GM12801 (cell line): ENCODE measurements around the gene DNAH6.

ENCODE experiments used
- CTCF ChIP-seq: IDR thresholded peaks from one replicate; pipeline ENCODE4 v1.5.1; 2011; ENCODE audit warnings: control low read depth; ENCODE audit not compliant: insufficient read length; ENCODE audit errors: extremely low read depth

DNAH6 gene

DNA sequence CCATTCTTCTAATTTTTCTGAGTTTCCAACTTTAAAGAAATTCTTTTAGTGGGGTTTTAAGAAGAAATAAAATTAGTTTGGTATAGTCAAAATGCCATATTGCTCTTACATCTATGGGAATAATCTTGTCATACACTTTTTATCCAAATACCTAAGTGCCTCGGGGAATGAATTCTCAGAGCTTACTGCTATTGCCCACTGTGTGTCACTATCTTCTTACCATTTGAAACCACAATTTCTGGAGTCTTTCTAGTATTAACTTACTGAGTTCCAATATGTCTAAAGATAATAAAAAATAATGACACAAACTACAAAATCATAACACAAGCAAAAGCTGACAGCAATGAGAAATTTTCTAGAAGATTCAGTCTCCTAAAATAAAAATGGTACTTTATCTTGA lies 23.7 kb upstream of the DNAH6 start:
- no peak for TF ChIP-seq CTCF

- no peak for TF ChIP-seq CTCF
Measured at GRCh38 chr2:84493514-84493913, 22.8 kb upstream of the DNAH6 start.

DNA sequence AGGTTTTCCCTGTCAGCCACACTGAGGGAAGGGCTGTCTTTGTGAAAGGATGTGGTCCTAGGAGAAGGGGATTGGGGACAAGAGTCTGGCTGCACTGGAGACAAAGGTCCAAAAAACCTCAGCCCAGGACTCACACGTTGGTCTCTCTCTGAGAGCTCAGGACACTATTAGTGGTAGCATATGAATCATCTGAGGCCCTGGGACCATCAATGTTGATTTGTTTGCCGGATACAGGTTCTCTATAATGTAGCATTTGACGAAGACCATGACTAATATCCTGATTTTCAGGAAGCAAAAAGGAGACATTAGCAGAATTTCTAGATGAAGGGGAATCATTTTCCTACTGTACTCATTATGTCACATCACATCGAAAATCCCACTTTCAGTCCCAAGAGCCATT lies 22.2 kb upstream of the DNAH6 start:
- TF ChIP-seq CTCF = no peak

- no peak for TF ChIP-seq CTCF
Measured at GRCh38 chr2:84495539-84496146, 20.7 kb upstream of the DNAH6 start.

DNA sequence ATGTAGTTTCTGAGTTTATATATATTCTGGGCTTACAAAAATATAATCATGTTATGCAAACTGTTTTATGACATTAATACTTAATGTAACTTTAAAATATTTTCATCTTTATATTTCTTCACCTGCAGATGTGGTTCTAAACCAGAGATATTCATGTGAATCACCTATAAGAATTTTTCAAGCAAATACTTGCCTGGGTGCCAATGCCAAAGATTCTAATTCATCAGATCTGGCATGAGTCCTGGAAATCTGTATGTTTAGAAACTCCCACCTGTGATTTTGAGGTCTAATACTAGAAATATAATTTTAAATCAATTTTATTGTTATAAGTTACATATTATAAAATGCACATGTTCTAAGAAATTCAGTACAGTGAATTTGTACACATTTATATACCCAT lies 19.9 kb upstream of the DNAH6 start:
- TF ChIP-seq CTCF = no peak

- no peak for TF ChIP-seq CTCF
Measured at GRCh38 chr2:84497285-84497684, 19.0 kb upstream of the DNAH6 start.

GRCh38 chr2:84498150-84498799 lies 18.0 kb upstream of the DNAH6 start:
- TF ChIP-seq CTCF = no peak

DNA sequence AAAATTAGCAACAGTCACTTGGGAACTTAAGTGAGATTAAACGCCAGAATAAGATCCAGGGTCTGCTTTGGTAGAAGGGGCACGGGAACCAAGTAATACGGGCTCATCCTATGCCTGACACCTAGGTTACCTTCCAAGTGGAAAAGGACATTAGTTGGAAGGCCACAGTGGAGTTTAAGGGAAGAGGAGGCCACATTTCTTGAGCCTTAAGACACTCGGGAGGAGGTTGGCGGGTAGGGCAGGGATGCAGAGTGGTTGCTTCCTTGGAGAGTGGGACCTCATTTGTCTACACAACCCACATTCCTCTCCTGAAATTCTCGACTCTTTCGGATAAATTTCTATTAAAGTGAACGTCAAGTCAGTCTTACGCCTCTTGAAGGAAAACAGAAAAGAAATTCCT lies 510 bp upstream of the DNAH6 start:
- TF ChIP-seq CTCF = no peak
